HG02678 (cell line): ENCODE results near the gene KCNIP1.

ENCODE experiments used
- ATAC-seq: cut with Tn5 transposase; IDR thresholded peaks from one replicate; pipeline ENCODE4 v1.9.1; 2021; ENCODE audit warnings: mild to moderate bottlenecking, moderate library complexity; ENCODE audit not compliant: unreplicated experiment

The KCNIP1 gene

DNA sequence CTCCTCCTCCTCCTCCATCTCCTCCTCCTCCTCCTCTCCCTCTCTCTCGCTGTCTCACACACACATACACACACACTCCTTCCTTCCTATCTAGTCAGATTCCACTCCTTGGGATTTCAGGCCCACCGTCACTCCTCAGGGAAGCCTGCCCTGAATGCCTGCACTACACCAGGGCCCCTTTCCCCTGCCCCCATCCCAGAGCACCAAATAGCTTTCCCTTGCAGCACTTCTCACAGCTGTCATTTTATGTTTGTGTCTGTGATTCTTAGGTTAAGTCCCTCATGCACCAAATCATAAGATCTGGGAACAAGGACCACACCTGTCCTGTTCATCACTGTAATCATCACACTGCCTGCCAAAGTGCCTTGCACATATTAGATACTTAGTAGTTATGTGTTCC, 193.2 kb downstream of the KCNIP1 start:
- ATAC-seq, result no peak

DNA sequence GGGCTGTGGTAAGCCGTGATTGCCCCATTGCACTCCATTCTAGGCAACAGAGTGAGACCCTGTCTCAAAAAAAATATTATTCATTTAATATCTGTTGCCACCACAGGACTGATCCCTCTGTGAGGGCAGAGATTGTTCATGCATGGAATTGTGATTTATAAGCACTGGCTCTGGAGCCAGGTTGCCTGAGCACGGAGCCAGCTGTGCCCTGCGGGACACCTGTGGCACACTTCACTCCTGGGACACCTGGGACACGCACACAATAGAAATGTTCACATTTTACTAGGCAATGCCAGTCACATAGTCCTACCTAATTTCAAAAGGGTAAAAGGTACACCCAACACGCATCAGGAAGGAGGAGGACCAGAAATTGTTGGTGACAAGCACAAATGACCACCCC, 196.7 kb downstream of the KCNIP1 start:
- ATAC-seq, result no peak

DNA sequence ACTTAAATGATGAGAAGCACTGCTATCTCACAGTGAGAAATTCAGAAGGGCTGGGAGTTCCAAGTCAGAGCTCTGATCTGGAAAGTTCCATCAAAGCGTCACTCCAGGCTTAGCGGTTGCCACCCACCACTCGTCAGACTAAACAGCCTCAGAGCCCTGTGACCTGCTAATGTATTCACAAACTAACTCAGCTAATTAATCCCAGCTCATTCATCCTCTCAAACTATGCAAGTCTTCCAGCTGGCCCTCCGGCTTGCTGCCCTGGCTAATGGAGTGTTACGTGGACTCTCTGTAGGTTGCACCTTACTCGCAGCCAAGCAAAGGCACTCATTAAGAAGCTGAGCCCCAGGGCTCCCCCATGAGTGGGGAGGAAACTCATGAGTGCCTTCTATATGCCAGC, 197.5 kb downstream of the KCNIP1 start:
- no peak for ATAC-seq

DNA sequence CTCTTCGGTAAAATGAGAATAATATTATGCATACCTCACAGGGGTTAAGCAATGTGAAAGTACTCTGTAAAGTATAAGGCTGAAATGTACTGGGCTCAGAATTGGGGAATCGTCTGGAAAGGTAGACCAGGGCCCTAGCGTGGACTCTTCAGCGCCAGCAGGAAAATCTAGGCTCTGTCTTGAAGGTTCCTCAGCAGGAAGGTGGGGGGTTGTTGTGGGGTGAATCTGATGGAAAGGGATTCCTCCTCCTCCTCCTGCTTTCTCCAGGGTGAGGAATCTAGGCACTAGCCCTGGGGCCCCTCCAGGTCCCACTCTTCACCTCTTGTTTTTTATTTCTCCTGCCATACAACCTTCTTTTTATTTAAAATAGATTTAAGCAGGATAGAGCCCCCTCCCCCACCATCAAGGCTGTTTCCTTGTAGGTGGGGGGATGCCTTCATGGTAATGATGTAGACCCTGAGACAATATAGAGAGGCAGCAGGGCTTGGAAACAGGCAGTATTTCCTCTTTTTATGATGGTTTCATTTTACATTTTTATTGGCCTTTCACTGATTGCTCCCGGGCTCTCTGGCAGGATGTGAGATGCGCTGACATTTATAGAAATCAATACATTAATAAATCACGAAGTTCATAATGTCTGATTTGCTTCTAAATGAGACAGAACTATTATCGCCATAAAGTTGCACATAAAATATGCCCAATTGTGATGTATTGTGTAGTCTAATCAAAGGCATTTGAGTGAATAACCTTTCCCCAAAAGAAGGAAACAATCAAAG, 200.8 kb downstream of the KCNIP1 start:
- ATAC-seq, result no peak

DNA sequence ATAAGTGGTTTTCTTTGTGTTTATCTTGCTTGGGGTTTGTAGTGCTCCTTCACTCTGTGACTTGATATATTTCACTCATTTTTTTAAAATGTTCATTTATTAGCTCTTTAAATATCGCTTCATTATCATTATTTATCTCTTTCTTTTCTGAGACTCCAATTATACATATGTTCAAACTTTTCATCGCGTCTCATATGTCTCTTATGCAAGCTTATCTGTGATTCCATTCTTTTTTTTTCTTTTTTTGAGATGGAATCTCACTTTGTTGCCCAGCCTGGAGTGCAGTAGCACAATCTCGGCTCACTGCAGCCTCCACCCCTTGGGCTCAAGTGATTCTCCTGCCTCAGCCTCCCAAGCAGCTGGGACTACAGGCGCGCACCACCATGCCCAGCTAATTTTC, 205.8 kb downstream of the KCNIP1 start:
- no peak for ATAC-seq

DNA sequence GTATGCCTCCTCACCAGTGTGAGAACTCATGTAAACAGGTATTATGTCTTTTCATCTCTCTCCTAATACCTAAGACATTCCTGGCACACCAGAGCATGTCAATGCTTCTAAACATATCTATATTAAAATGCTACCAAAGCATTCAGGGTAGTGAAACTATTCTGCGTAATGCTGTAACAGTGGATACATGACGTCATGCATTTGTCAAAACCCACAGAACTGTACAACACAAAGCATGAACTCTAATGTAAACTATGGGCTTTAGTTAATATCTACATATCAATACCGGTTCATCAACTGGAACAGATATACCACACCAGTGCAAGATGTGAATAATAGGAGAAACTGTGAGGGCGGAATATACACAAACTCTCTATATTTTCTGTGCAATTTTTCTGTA, 207.5 kb downstream of the KCNIP1 start:
- ATAC-seq, result no peak

DNA sequence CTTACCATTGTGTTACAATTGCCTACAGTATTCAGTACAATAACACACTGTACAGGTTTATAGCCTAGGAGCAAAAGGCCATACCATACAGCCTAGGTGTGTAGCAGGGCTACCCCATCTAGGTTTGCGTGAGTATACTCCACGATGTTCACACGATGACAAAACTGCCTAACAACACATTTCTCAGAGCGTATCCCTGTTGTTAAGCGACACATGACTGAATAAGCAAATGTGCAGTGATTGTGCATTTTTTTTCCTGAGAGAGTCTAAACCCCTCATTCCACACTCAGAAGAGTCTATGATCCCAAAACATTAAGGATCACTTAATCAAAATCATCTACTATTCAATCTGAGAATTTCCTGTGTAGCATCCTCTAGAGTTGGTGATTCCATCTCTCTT, 211.3 kb downstream of the KCNIP1 start:
- ATAC-seq, result no peak

DNA sequence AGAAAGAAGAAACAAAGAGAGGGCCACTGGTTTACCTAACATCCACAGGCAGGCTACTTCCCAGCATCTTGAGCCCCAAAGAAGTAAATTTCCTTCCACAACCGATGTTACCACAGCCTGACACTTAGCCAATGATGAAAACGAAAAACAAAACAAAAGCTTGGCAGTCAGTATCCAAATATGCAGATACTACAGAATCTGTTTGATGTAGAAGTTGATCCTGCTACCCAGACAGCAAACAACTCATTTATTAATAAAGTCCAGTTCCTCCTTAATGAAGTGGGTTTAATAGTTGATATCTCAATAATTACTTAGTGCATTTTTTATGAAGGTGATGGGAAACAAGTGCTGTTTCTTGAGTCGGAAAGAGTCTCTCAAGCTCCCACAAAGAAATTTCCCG, 212.6 kb downstream of the KCNIP1 start:
- ATAC-seq, result no peak

DNA sequence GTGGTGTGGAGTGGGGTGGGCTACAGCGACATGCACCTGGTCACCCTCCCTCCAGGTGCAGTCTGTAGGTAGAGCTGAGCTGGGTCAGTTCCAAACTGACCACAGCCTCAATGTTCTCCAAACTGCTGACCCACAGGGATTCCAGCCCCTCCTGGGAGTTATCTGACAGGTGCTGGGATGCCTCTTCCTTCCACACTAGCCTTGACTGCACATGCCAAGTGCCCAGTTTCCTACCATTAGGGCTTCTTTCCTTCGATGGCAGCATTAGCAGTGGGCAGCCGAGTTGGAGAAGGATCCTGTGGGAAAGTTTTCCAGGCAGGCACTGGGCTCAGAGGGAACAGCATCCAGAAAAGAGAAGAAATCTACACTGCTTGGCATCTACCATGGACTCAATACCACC, 215.7 kb downstream of the KCNIP1 start:
- no peak for ATAC-seq

DNA sequence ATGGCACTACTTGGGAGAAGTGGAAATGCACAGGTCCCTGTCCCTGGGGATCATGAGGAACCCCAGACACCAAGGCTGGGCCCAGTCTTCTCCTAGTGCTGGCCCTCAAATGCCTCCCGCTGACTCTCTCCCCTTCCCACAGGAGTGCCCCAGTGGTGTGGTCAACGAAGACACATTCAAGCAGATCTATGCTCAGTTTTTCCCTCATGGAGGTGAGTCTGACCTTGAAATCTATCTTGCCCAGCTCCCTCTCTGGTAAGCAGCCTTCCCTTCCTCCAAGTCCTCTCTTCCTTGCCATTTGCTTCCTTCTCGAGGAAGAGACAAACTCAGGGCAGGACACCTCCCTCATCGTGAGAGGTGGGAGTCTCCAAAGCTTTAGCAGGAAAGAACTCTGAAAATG, 216.4 kb downstream of the KCNIP1 start:
- ATAC-seq, result no peak

DNA sequence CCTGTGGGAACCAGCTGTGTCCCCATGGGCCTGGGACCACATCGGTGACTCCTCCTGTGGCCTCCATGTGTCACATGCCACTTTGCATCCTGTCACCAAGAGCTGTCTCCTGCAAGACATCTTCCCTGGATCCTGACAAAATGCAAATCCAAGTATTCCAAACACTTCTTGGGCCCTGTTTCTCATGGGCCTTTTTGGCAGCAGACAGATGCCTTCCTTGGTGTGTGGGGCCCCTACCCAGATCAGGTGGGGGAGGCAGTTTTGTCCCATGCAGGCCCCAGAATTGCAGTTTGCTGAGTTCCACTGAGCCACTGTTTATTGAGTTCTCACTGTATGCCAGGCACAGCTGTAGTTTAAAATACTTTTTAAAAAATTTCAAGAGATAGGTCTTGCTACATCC, 217.2 kb downstream of the KCNIP1 start:
- ATAC-seq, result no peak

DNA sequence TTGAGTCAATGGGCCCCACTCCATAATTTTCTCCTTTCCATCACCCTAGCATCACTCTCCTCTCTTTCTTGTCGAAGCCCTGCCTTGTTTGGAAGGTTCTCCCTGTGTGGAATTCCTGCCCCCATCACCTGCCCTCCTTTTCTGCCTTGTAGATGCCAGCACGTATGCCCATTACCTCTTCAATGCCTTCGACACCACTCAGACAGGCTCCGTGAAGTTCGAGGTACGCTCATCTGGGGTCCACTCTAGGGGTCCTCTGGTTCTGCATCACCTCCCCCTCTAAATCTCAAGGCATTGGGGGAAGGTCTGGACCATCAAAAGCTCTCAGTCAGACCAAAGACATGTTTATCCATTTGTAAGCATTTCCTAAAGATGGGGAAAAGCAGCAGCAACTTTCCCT, 217.9 kb downstream of the KCNIP1 start:
- no peak for ATAC-seq

DNA sequence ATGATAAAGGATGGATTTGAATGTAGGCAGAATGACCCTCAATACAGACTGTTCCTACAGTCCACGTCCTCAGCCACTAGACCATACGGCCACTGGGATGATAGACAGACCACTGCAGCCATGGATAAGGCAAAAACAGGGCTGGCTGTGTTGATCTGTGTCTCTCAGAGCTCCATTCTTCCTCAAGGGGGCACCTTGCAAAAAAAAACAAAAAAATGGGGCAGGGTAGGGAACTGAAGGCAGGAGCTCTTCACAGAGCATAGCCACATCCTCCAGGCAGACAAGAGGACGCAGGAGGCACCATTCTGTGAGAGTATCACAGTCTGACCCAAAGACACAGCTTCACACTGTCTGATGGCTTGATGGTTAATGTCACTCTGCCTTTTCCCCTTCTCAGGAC, 218.5 kb downstream of the KCNIP1 start:
- ATAC-seq, result no peak

DNA sequence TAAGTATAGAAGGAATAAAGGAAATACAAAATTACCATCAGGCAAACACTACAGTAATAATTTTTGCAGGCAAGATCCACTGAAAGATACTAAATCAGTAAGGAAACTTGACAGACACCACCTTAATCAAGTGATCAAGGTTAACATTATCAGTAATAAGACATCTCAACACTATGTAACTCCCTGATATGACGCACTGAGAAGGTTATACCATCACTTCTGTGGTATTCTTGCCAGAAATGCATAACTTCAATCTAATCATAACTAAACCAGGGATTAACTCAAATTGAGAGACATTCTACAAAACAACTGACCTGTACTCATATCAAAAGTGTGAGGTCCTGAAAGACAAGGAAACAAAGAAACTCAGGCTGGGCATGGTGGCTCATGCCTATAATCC, 227.2 kb downstream of the KCNIP1 start:
- no peak for ATAC-seq

DNA sequence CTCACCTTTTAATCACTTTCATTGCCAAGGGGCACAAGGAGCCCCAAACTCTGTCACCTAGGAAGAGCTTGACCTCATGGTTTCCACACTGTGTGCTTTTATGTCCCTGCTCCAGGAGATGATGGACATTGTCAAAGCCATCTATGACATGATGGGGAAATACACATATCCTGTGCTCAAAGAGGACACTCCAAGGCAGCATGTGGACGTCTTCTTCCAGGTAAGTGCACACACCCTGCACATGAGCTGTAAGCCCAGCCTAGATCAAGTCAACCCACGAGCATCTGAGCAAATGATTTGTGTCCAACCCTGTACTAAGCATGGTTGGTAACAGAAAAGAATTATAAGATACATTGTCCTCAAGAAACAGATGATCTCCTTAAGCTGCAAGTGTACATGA, 228.9 kb downstream of the KCNIP1 start:
- ATAC-seq, result no peak

DNA sequence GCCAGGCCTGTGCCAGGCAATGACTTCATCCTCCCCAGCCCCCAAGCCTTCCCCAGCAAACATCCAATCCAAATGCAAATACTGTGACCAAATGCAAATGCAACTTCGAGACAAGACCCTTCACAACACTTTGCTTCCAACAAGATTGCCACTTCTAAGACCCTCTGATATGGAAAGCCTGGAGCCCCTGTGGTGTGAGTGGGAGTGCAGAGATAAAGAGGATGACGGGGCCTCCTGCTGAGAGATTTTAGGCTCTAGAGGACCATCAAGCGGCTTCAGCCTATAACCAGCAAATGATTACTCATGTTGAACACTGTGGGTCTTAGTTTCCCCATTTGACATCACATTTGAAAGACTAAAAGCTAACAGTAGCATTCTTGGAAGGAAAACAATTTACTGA, 233.1 kb downstream of the KCNIP1 start:
- ATAC-seq, result no peak

DNA sequence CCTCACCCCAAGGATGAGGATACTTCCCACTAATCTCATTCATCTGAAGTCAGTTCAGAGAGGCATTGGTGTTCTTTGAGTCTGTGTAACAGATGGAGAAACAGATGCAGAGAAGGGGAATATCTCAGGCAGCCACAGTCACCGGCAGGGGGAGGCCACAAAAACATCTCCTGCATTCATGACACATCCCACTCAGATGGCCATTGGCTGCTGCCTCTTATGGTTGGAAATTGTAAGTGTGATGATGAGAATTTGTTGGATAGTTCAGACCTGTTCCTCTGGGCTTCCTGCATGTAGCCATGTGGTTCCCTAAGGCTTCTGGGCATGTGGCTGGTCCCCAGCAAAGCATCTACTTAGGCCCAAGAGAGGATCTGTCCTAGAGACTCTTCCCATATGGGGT, 233.8 kb downstream of the KCNIP1 start:
- ATAC-seq, result no peak

DNA sequence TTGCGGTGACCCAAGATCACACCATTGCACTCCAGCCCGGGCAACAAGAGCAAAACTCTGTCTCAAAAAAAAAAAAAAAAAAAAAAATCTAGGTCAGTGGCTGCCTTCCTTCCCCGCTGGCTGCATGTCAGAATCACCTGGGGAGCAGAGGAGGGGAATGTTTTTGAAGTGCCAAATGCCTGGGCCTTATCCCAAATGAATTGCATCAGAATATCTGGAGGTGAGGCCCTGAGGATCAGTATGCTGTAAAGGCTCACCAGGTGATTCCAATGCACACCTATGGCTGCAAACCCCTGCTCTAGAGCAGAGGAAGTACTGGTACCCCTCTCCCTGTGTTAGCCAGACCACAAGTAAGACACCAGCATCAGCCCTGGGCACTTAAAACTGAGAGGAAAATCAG, 235.0 kb downstream of the KCNIP1 start:
- ATAC-seq, result no peak

DNA sequence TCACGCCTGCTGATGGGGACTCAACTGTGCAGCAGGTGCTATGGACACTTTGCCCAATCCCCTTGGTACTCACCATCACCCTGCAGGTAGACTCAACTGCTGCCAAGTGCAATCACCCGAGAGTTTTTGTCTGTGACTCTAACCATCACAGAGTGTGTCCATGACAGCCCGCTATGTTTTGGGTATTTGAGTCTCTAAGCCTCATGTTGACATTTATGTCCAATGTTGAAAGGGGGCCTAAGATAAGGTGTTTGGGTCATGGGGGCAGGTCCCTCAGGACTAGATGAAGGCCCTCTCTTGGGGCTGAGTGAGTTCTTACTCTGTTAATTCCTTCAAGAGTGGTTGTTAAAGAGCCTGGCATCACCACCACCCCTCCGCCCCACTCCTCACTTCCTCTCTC, 235.6 kb downstream of the KCNIP1 start:
- no peak for ATAC-seq

DNA sequence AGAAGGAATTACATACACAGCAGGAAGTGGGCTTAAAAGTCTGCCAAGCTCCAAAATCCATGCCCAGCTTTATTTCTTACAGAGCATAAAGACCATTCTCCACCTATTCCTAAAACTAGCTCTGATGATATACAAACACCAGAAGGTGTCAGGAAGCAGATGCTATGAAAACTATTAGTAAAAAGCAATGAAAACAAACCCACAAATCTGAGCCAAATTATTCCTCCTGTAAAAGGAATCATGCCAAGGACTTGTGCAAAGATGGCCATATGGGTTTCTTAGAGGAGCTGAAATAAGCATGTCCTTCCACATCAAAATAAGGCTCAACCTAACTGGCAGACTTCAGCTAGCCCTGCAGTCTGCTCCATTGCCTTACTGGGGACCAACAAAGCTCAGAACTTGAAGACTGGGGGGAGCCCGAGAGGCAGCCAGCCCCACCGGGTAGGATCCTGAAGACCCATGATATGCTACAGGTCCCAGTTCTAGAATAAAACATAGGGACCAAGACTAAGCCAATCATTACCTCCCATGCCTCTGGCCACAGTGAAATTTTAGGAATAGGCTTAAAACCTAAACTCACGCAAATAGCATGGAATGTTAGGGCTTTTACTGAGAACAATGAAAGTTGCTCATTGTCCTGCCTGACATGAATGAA, 236.9 kb downstream of the KCNIP1 start:
- no peak for ATAC-seq

DNA sequence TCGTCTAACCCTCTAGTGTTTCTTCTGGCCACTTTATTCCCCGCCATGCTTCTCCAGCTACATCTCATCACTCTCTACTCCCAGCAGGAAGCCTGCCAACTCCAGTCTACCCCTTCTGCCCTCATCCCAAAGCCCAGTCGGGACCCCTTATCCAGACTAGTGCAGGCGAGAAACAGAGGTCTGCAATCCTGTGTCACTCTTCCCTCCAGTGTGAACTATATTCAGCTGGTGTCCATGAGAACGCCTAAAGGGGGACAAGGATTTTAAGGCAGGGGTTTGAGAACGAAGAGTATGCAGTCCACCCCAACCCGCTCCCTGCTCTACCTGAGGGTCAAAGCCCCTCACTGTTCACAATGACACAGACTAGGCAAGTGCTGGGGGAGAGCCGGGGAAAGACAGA, 238.0 kb downstream of the KCNIP1 start:
- ATAC-seq, result no peak

DNA sequence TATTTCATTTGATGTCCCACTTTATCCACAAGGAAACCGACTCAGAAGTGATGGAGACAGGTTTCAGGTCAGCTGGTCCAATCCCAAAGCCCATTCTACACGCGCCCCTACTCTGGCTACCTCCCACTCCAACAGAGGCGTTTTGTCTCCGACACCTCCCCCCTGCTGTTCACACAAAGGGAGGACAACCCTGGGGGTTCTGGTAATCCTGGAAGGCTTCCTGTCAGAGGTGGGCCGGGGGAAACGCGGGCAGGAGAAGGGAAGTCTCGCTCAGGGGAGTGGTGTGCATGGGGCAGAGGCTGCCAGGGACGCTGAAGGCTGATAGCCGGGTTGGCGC, 240.0 kb downstream of the KCNIP1 start:
- ATAC-seq, result no peak

DNA sequence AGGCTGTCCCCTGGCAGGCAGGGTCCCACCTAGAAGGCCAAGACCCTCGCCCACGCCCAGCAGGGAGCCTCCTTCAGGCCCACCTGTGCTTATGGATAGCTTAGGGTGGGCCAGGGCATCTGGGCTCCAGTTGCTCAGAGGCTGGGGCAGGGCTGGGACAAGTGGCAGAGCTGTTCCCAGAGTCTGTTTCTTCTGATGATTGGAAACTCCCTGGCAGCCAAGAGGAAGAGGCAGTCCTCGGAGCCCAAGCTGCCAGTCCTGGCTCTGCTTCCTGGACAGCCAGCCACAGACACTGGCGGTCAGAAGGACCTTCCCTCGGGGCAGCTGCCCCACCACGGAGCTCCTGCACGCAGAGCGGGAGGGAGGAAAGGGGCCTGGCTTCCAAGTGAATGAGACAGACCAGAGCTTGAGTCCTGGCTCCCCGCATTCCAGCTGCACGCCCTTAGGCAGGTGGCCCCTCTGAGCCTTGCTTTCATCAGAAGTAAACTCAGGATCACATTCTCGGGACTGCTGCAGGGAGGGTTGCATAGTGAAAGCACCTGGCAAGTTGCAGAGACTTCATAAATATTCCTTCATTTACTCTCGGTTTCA, 241.8 kb downstream of the KCNIP1 start:
- no peak for ATAC-seq
